Neural progenitor cell (in vitro differentiated cells): ENCODE data around the gene KIAA1549. TPM values are rescaled to one million over a fixed set of nuclear protein-coding genes. Genes with fewer than 3 reads are reported as not detected.

Experiments used
- DNase-seq: peaks from one replicate; pipeline ENCODE4 v3.0.0-alpha.2; 2016; ENCODE audit warnings: low spot score
- H2AFZ ChIP-seq: fragments of 200-600 bp; sonication (generic); replicated peaks from 2 replicates; pipeline ENCODE4 v1.6.1; 2016; ENCODE audit warnings: antibody characterized with exemption
- H3F3A ChIP-seq: fragments of 200-600 bp; sonication (generic); 2 replicates; pipeline ENCODE4 v1.6.1; 2016; ENCODE audit warnings: antibody characterized with exemption, low read depth
- H3K27ac ChIP-seq: fragments of 200-600 bp; sonication (generic); 2 replicates; pipeline ENCODE4 v1.5.1; 2016; ENCODE audit warnings: mild to moderate bottlenecking
- H3K27me3 ChIP-seq: fragments of 200-600 bp; sonication (generic); 2 replicates; pipeline ENCODE4 v1.6.1; 2016; ENCODE audit warnings: mild to moderate bottlenecking, moderate library complexity
- H3K36me3 ChIP-seq: fragments of 200-600 bp; sonication (generic); 2 replicates; pipeline ENCODE4 v1.5.1; 2016
- H3K4me1 ChIP-seq: fragments of 200-600 bp; sonication (generic); 2 replicates; pipeline ENCODE4 v1.6.1; 2016; ENCODE audit warnings: mixed run types
- H3K4me2 ChIP-seq: fragments of 200-600 bp; sonication (generic); 2 replicates; pipeline ENCODE4 v1.6.1; 2016
- H3K4me3 ChIP-seq: fragments of 200-600 bp; sonication (generic); 2 replicates; pipeline ENCODE4 v1.5.1; 2016
- H3K79me2 ChIP-seq: fragments of 200-600 bp; sonication (generic); 2 replicates; pipeline ENCODE4 v1.6.1; 2016; ENCODE audit warnings: low read depth
- H3K9ac ChIP-seq: fragments of 200-600 bp; sonication (generic); 2 replicates; pipeline ENCODE4 v1.6.1; 2016
- H3K9me3 ChIP-seq: fragments of 200-600 bp; sonication (generic); 2 replicates; pipeline ENCODE4 v1.5.1; 2016; ENCODE audit warnings: low read depth
- H4K20me1 ChIP-seq: fragments of 200-600 bp; sonication (generic); 2 replicates; pipeline ENCODE4 v1.6.1; 2016; ENCODE audit warnings: low read depth
- H3K27ac Mint-ChIP-seq: 3 replicates; pipeline ENCODE4 v1.8.0; 2021; ENCODE audit warnings: mixed read lengths
- H3K27me3 Mint-ChIP-seq: 2 replicates; pipeline ENCODE4 v1.8.0; 2022; ENCODE audit warnings: low read depth, mild to moderate bottlenecking, inconsistent platforms, moderate library complexity, mixed read lengths; ENCODE audit not compliant: insufficient read depth
- H3K36me3 Mint-ChIP-seq: 3 replicates; pipeline ENCODE4 v1.8.0; 2021; ENCODE audit warnings: mixed read lengths
- H3K4me1 Mint-ChIP-seq: 3 replicates; pipeline ENCODE4 v1.8.0; 2021; ENCODE audit warnings: mixed read lengths
- H3K4me3 Mint-ChIP-seq: 3 replicates; pipeline ENCODE4 v1.8.0; 2021; ENCODE audit warnings: mild to moderate bottlenecking, moderate library complexity, mixed read lengths
- H3K9me3 Mint-ChIP-seq: 3 replicates; pipeline ENCODE4 v1.8.0; 2020; ENCODE audit warnings: mixed read lengths
- EZH2 ChIP-seq: fragments of 200-600 bp; sonication (generic); IDR thresholded peaks from 2 replicates; pipeline ENCODE4 v1.6.1; 2017; ENCODE audit warnings: antibody characterized with exemption, mild to moderate bottlenecking, moderate library complexity
- EZH2phosphoT487 ChIP-seq: fragments of 200-600 bp; sonication (generic); IDR thresholded peaks from 2 replicates; pipeline ENCODE4 v1.6.1; 2017; ENCODE audit warnings: antibody characterized with exemption
- total RNA-seq: library from RNA; depleted of rRNA; stranded (reverse); fragments of >200 nt; gene quantifications from 2 replicates; pipeline ENCODE4 v1.2.3, GENCODE V29; 2015; ENCODE audit warnings: low replicate concordance
- TF ChIP-seq, protein P1 (sequence below): fragments of 200-600 bp; sonication (generic); IDR thresholded peaks from 2 replicates; pipeline ENCODE4 v1.5.1; 2017; ENCODE audit warnings: antibody characterized with exemption, mild to moderate bottlenecking

KIAA1549 gene
- total RNA-seq, 1 donor from 2014 or later = 4.8 TPM

DNA sequence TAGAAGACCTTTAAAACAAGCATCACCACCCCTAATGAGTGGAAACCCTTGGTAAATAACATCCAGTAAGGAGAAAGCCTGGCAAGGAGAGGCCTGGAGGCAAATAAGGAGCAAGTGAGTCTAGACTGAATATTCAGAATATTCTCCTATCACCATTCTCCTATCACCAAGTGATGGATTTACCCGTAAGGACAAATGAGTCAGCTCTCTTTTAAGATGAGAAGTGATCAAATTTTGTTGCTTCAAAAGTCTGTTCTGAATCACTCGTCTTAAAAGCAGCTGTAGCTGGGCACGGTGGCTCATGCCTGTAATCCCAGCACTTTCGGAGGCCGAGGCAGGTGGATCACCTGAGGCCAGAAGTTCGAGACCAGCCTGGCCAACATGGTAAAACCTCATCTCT is 28.4 kb downstream of the KIAA1549 start:
- no peak overlapping the region for H3K27ac ChIP-seq
- H3K27me3 ChIP-seq = no peaks in the 10 kb centered on the region
- Mint-ChIP-seq H3K36me3 (peaks cover 14% of the 10 kb centered on the region), H3K4me1 (peaks cover 14% of the 10 kb centered on the region), H3K4me3 (no peak overlapping the region), H3K9me3 (peaks cover 5% of the 10 kb centered on the region), H3K27me3 (peaks cover 2% of the 10 kb centered on the region), H3K27ac (no peak overlapping the region)
- H3K9me3 ChIP-seq = no peaks in the 10 kb centered on the region
- no peaks in the 10 kb centered on the region for H3K36me3 ChIP-seq
- H3K79me2 ChIP-seq = peaks cover 41% of the 10 kb centered on the region
- H3K9ac ChIP-seq = no peak overlapping the region
- H3K4me3 ChIP-seq = no peak overlapping the region
- H3F3A ChIP-seq = no peaks in the 10 kb centered on the region
- no peak for DNase-seq
- no peak for TF ChIP-seq EZH2phosphoT487
- no peak for TF ChIP-seq EZH2
- TF ChIP-seq, protein P1, sequence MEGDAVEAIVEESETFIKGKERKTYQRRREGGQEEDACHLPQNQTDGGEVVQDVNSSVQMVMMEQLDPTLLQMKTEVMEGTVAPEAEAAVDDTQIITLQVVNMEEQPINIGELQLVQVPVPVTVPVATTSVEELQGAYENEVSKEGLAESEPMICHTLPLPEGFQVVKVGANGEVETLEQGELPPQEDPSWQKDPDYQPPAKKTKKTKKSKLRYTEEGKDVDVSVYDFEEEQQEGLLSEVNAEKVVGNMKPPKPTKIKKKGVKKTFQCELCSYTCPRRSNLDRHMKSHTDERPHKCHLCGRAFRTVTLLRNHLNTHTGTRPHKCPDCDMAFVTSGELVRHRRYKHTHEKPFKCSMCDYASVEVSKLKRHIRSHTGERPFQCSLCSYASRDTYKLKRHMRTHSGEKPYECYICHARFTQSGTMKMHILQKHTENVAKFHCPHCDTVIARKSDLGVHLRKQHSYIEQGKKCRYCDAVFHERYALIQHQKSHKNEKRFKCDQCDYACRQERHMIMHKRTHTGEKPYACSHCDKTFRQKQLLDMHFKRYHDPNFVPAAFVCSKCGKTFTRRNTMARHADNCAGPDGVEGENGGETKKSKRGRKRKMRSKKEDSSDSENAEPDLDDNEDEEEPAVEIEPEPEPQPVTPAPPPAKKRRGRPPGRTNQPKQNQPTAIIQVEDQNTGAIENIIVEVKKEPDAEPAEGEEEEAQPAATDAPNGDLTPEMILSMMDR = no peak
- H4K20me1 ChIP-seq = peaks cover 28% of the 10 kb centered on the region
- H2AFZ ChIP-seq = no peak overlapping the region
- H3K4me2 ChIP-seq = no peak overlapping the region
- no peaks in the 10 kb centered on the region for H3K4me1 ChIP-seq

DNA sequence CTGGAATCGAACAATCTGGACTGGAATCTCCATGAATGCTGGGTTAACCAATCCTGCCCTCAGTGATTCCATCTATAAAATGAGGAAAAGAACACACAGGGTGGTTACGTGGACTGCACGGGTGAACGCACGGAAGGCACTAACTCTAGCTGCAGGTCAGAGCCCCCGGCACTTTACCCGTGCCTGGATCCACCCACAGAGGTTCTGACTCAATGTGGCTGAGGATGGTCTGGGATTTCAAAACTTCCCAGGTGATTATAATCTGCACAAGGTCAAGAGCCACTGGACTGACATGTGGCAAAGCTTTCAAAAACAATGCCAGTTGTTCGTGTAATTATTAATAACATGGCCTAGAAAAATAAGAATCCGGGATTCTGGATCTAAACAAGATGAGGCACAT is 29.2 kb downstream of the KIAA1549 start:
- peaks cover 12% of the 10 kb centered on the region for H3K36me3 Mint-ChIP-seq

DNA sequence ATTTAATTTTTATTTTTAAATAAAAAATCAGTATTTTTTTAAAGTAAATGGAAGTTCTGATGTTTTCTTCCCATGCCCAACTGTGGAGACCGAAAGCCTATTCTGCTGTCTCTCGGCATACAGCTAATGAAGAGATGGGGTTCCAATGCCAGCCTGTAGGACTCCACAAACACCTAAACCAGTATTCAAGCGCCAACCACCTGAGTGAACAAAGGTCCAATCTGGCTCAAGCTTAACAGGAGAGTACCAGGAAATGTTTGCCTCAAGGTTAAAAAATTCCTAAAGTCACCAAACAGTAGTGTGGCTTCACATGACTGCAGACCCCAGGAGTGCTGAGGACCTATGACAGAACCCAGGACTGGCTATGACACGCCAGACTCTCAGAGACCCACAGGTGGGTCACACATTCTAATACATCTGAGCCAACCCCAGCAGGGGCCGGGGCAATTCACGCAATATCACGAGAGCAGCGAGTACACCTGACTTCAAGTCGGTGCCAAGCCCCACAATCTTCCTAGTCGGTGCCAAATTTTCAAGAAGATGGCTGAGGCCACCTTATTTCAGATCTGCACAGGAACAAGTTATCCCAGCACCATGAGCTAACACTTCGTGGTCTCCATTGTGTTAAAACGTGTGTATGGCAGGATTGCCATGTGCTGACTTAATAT is 31.6 kb downstream of the KIAA1549 start:
- H3K36me3 ChIP-seq = no peaks in the 10 kb centered on the region
- H3K36me3 Mint-ChIP-seq = peaks cover 9% of the 10 kb centered on the region
- TF ChIP-seq EZH2phosphoT487 (no peak), EZH2 (no peak)
- TF ChIP-seq, protein P1 = no peak

More for the DNA sequence above, 29.2 kb downstream of the KIAA1549 start:
- no peak overlapping the region for H3K9ac ChIP-seq
- peaks cover 14% of the 10 kb centered on the region for H3K4me1 Mint-ChIP-seq
- H3K27me3 ChIP-seq = no peaks in the 10 kb centered on the region
- H3K9me3 ChIP-seq = no peaks in the 10 kb centered on the region
- H3K9me3 Mint-ChIP-seq = peaks cover 3% of the 10 kb centered on the region
- no peak for DNase-seq
- no peaks in the 10 kb centered on the region for H3F3A ChIP-seq
- no peak overlapping the region for H2AFZ ChIP-seq
- peaks cover 41% of the 10 kb centered on the region for H3K79me2 ChIP-seq
- peaks cover 2% of the 10 kb centered on the region for H3K27me3 Mint-ChIP-seq
- H3K4me2 ChIP-seq = no peak overlapping the region
- peaks cover 28% of the 10 kb centered on the region for H4K20me1 ChIP-seq
- H3K27ac ChIP-seq = no peak overlapping the region
- H3K36me3 ChIP-seq = no peaks in the 10 kb centered on the region
- H3K4me3 Mint-ChIP-seq = no peak overlapping the region
- H3K4me1 ChIP-seq = no peaks in the 10 kb centered on the region
- H3K4me3 ChIP-seq = no peak overlapping the region
- H3K27ac Mint-ChIP-seq = no peak overlapping the region
- TF ChIP-seq, protein P1 = no peak
- TF ChIP-seq EZH2 = no peak
- TF ChIP-seq EZH2phosphoT487 = no peak

More for the DNA sequence above, 31.6 kb downstream of the KIAA1549 start:
- Histone ChIP-seq H3K9ac (no peak overlapping the region), H2AFZ (no peak overlapping the region), H3K27ac (no peak overlapping the region), H4K20me1 (peaks cover 38% of the 10 kb centered on the region), H3F3A (no peaks in the 10 kb centered on the region), H3K4me1 (peaks cover 9% of the 10 kb centered on the region), H3K9me3 (no peaks in the 10 kb centered on the region), H3K79me2 (peaks cover 47% of the 10 kb centered on the region), H3K4me2 (no peak overlapping the region), H3K27me3 (no peaks in the 10 kb centered on the region), H3K4me3 (no peak overlapping the region)
- Mint-ChIP-seq H3K4me1 (peaks cover 26% of the 10 kb centered on the region), H3K27me3 (peaks cover 2% of the 10 kb centered on the region), H3K27ac (no peak overlapping the region), H3K4me3 (no peak overlapping the region), H3K9me3 (no peaks in the 10 kb centered on the region)
- no peak for DNase-seq
